ENCODE measurements around the gene ZNF629.

The ZNF629 gene

GRCh38 chr16:30746638-30747175 lies 40.3 kb downstream of the ZNF629 start:
- no peak for DNase-seq

- DNase-seq = no peak
These were observed 41.9 kb downstream of the ZNF629 start for GRCh38 chr16:30745082-30745481.

DNA sequence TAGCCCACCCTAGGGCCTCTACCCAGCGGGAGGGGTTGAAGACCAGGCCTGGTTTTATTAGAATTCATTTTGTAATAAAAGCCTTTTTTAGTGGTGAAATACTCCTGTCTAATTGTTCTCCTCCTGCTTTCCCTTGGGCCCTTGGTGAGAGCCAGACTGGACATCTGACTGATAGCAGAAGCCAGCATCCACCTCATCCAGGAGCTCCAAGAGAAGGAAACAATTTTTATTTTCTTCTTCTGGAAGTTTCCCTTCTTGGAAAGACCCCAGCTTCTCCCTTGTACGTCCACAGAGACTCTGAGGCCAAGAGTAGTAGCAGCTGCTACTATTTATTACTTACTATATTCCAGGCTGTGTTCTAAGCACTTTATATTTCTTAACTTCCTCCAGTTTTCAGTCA lies 42.8 kb downstream of the ZNF629 start:
- DNase-seq = no peak

DNA sequence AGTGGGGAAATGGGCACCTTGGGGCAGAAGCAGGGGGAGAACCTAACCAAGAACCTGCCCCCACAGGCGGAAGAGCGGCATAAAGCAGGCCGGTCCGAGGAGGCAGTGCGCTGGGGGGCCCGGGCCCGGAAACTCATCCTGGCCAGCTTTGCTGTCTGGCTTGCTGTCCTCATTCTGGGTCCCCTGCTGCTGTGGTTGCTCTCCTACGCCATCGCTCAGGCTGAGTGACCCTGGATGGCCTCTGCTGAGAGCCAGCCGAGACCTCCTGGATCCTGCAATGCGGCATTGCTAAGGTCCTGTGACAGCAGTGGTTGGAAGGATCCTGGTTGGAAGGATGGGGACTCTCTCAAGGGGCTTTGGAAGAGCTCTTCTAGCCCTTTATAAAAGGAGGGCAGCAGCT lies 43.3 kb downstream of the ZNF629 start:
- no peak for DNase-seq

DNA sequence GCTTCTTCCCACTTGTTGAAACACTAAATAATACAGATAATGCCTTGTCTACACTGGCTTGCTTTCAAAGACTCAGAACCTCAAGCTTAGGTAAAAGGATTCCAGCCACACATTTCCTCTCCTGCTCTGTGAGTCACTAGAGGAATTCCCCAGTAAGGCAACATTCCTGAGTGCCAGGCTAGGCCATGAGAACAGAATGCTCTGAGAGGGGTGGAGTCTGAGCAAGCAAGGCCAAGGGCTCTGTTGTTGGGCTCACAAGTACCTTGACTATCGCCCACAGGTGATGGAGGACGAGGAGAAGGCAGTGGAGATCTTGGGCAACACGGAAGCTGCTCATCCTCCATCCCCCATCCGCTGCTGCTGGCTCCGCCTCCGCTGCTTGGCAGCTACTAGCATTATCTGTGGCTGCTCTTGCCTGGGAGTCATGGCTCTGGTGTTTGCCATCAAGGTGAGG lies 45.5 kb downstream of the ZNF629 start:
- no peak for DNase-seq

DNA sequence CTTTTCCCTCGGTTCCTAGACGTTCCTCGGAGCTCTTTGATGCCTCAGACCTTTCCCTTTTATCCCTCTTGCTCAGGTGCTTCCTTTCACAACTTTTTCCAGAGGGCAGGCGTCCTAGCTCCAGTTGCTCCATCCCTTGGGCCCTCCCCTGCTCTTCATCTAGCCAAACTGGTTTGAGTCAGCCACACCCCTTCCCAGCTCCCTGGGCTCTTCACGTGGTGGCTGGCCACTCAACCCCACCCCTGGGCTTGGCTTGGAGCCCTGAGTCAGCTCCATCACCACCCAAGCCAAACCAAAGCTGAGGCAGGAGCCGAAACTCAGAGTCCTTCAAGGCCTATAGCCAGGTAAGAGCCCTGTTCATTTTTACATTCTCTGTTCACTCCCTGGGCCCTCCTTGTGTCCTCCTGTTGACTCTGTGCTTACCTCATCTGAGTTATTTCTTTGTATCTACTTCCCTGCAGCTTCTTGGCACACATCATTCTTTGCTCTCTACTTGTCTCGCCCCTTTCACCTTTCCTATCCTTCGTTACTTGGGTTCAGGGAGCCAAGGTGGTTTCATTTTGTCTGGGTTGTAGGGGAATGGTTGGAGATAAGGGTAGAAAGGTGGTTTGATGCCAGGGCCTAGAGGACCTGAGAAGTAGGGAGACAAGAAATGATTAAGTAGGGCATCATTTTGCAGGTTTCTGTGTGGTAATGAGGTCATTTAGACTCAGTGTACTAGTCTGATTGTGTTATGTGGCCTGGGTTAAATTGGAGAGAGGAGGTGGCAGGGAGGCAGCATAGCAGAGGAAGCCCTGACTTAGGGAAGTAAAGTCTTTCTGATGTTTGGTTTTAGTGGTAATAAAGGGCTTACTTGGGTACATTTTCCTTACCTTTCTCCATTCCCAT lies 46.4 kb downstream of the ZNF629 start:
- DNase-seq = no peak

- DNase-seq = no peak
These were observed 47.7 kb downstream of the ZNF629 start for GRCh38 chr16:30738984-30739951.

- no peak for DNase-seq
These were observed 49.0 kb downstream of the ZNF629 start for GRCh38 chr16:30737794-30738648.

GRCh38 chr16:30736995-30737793 lies 49.8 kb downstream of the ZNF629 start:
- DNase-seq = no peak

DNA sequence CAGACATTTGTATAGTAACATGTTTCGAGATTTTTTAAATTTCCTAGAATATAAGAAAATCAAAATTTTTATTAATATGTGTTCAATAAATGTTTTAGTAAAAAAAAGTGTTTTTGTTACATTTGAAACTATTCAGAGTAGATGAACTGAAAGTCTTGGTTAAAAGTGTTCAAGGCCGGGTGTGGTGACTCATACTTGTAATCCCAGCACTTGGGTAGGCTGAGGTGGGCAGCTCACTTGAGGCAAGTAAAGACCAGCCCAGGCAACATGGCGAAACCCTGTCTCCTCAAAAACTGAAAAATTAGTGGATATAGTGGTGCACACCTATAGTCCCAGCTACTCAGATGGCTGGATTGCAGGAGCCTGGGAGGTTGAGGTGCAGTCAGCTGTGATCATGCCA lies 55.6 kb downstream of the ZNF629 start:
- no peak for DNase-seq

GRCh38 chr16:30728899-30729672 lies 57.9 kb downstream of the ZNF629 start:
- DNase-seq = no peak
